T-helper 1 cell treated with Interleukin-12 subunit alpha and Interleukin-12 subunit beta and Interleukin-4 antibody, amounts not matched to agents 30 μg/mL and 1 μg/mL, for 36 hours (primary cell): ENCODE results near the gene CERCAM.
A peak's percentile ranks its signal among the peaks of the same experiment; 100 is the strongest.
"Not testable (repeated sequence)": the region's sequence is repeated elsewhere in the genome, so short reads cannot be mapped to it uniquely, and the experiment has no call there.

Experiments
- H3K27ac Mint-ChIP-seq: one replicate; pipeline ENCODE4 v1.8.0; 2021; ENCODE audit warnings: mild to moderate bottlenecking, mixed read lengths
- H3K27me3 Mint-ChIP-seq: one replicate; pipeline ENCODE4 v1.8.0; 2021; ENCODE audit warnings: low read depth, mixed read lengths
- H3K36me3 Mint-ChIP-seq: one replicate; pipeline ENCODE4 v1.8.0; 2021; ENCODE audit warnings: low read depth, mixed read lengths
- H3K4me1 Mint-ChIP-seq: one replicate; pipeline ENCODE4 v1.8.0; 2021; ENCODE audit warnings: low read depth, mixed read lengths
- H3K4me3 Mint-ChIP-seq: one replicate; pipeline ENCODE4 v1.8.0; 2021; ENCODE audit warnings: mild to moderate bottlenecking, moderate library complexity, mixed read lengths
- H3K9me3 Mint-ChIP-seq: one replicate; pipeline ENCODE4 v1.8.0; 2021; ENCODE audit warnings: mixed read lengths

Gene CERCAM

DNA sequence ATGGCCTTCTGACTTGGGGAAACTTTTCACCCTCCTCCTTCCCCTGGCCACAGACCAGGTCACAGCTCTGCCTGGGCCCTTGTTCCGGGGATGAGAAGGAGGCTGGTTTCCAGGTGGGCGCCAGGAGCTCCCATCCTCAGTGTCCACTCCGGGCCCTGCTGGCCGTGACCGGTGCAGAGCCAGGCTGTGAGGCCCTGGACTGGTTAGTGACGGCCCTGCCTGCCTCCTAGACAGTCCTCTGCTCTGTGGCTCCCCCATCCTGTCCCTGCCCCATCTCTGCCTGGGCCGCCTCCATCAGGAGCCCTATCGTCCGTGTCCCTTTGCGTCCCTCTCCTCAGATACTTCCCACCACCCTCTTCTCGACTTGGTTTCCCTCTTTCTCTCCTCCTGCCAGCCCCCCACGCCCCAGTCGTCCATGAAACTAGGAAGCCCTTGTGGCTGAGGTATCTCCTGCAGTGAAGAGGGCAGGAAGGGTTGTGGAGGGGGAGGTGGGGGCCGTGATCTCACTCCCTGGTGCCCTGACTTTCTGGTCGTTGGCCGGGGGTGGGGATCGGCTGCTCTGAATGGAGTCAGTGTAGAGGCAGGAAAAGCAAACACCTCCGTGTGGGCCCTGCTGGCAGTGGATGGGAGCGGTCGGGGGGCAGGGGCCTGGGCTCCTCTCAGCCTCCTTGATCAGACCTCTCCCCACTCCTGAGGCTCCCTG, 15.4 kb upstream of the CERCAM start:
- Mint-ChIP-seq H3K36me3 (no peaks in the 10 kb centered on the region), H3K4me1 (no peaks in the 10 kb centered on the region), H3K27me3 (peaks cover 16% of the 10 kb centered on the region), H3K9me3 (no peaks in the 10 kb centered on the region), H3K27ac (no peak overlapping the region), H3K4me3 (no peak overlapping the region)

DNA sequence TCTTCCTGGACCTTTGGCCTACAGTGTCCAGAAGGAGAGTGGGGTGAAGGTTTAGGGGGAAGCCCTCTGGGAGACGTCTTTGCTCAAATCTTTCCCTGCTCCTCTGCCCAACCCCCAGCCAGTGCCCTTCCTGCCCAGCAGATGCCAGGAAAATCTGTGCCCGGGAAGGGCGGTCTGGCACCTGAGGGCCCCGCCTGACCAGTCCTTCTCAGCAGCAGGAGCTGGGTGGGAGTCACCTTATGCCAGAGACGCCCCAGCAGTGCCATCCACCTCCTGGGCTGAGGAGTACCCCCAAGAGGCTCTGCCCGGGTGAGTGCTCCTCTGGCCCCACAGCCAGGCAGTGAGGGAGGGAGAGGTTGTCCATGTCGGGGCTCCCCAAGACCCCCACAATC, 14.9 kb upstream of the CERCAM start:
- Mint-ChIP-seq H3K9me3 (no peaks in the 10 kb centered on the region), H3K4me3 (no peak overlapping the region), H3K27ac (no peak overlapping the region), H3K4me1 (no peaks in the 10 kb centered on the region), H3K36me3 (no peaks in the 10 kb centered on the region), H3K27me3 (peaks cover 22% of the 10 kb centered on the region)

DNA sequence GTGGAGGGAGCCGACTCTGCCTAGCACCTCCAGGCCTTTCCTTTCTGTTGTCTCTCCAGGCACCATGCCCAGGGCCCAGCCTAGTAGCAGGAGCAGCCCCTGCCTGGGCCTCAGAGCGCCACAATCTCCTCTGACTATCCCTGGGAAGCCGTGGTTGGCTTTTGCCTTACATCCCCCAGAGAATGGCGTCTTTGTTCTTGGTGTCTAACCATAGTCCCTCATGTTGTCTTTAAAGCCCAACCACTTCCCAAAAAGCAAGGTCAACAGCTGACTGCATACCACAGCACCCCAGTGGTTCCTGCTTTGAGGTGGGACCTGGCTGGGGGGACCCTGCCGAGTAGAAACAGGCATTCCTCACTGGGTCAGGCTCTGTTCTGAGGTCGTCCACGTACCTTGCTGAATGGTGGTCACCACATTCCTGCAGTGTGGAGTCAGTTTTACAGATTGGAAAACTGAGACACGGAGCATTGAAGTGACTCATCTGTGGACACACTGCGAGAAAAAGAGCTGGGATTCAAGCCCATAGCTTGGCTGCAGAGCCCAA, 13.7 kb upstream of the CERCAM start:
- H3K36me3 Mint-ChIP-seq = no peaks in the 10 kb centered on the region
- no peak overlapping the region for H3K4me3 Mint-ChIP-seq
- peaks cover 28% of the 10 kb centered on the region for H3K27me3 Mint-ChIP-seq
- no peaks in the 10 kb centered on the region for H3K4me1 Mint-ChIP-seq
- H3K9me3 Mint-ChIP-seq = no peaks in the 10 kb centered on the region
- no peak overlapping the region for H3K27ac Mint-ChIP-seq

DNA sequence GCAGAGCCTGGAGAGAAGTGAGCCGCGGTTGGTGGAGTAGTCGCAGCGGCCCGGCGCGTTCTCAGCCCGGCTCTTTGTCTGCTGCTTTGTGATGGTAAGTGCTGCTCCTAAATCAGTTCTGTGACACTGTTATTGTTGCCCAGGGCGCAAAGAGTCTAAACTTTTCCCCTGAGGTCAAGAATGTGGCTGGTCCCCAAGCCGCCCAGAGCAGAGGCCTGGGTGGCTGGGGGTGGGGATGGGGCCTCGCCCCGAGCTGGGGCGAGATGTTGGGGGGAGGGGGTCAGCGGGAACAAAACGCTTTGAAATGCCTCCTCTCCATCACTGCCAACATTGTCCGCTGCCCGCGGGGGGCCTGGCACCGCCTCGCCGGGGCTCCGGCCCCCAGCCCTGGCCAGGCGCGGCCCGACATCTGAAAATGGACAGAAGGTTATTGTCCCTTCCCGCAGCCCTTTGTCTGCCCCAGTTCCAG, 11.7 kb upstream of the CERCAM start:
- Mint-ChIP-seq H3K4me1 (no peaks in the 10 kb centered on the region), H3K9me3 (no peaks in the 10 kb centered on the region), H3K4me3 (no peak overlapping the region), H3K36me3 (no peaks in the 10 kb centered on the region), H3K27me3 (peaks cover 32% of the 10 kb centered on the region), H3K27ac (no peak overlapping the region)

DNA sequence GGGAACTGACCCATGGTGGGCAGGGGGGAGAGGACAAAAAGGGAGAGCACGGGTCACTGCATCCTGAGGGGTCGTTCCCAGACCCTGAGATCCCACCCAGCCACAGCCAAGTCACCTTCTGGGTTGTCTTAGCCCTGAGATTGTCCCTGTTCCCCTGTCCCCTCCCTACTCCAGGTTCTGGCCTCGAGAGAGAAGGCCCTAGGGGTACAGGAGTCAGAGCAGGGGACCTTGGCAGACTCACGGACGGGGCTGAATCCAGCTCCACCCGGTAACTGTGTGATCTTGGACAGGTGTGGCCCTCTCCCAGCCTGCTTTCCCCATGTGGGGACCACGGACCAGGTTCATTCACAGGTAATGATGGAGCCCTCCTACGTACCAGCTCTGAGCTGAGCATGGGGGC, 11.2 kb upstream of the CERCAM start:
- peaks cover 36% of the 10 kb centered on the region for H3K27me3 Mint-ChIP-seq

DNA sequence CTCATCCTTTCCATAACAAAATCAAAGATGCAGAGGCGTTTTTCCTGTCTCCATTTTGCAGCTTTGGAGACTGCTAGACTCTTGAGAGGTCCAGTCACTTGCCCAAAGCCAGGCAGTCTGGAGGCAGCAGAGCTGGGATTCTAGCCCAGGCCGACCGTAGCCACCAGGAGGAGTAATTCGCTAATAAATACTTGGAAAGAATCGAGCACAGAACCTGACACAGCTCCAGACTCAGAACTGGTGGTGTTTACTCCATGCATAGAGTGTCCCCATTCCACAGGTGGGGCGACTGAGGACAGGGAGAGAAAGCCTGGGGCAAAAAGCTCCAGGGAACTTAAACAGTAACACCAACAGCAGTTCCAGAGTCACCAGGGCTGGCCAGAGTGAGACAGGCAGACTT, 10.7 kb upstream of the CERCAM start:
- H3K4me3 Mint-ChIP-seq = no peak overlapping the region
- no peaks in the 10 kb centered on the region for H3K4me1 Mint-ChIP-seq
- H3K36me3 Mint-ChIP-seq = no peaks in the 10 kb centered on the region
- no peak overlapping the region for H3K27ac Mint-ChIP-seq
- H3K27me3 Mint-ChIP-seq = peaks cover 41% of the 10 kb centered on the region
- no peaks in the 10 kb centered on the region for H3K9me3 Mint-ChIP-seq

More for the DNA sequence above, 11.2 kb upstream of the CERCAM start:
- Mint-ChIP-seq H3K4me1 (no peaks in the 10 kb centered on the region), H3K9me3 (no peaks in the 10 kb centered on the region), H3K36me3 (no peaks in the 10 kb centered on the region), H3K4me3 (no peak overlapping the region), H3K27ac (no peak overlapping the region)

DNA sequence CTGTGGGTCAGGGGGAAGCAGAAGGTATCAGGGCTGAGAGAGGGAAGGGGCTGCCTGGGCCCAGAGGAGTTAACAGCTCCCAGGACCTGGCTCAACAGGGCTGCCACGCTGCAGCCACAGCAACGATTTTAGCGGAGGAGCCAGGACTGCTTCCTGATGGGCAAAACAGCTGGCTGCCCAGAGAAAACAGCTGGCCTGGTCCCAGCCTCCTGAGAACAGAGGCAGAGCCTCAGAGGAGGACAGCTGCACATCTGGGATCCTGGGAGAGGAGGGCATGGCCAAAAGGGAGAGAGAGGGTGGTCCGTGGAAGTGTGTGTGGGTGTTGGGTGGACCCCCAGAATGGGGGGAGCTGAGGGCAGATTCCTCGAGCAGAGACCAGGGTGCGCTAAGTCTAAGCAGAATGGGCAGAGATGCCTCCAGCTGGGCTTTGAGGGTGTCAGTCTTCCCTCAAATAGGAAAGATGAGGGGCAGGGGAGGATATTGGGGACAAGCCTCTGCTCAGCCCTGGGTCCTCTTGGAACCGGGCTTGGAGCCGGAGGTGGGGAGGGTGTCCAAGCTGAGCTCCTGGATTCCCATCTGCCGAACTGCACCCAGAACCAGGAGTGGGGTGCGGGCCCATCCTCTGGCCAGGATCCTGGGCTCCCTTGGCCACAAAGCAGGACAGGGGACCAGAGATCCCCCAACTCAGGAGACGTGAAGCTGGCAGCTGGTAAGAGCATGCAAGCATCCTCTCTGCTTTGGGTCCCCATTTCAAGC, 9.1 kb upstream of the CERCAM start:
- Mint-ChIP-seq H3K4me3 (no peak overlapping the region), H3K9me3 (no peaks in the 10 kb centered on the region), H3K36me3 (no peaks in the 10 kb centered on the region), H3K4me1 (peaks cover 1% of the 10 kb centered on the region), H3K27ac (no peak overlapping the region), H3K27me3 (peaks cover 55% of the 10 kb centered on the region)

DNA sequence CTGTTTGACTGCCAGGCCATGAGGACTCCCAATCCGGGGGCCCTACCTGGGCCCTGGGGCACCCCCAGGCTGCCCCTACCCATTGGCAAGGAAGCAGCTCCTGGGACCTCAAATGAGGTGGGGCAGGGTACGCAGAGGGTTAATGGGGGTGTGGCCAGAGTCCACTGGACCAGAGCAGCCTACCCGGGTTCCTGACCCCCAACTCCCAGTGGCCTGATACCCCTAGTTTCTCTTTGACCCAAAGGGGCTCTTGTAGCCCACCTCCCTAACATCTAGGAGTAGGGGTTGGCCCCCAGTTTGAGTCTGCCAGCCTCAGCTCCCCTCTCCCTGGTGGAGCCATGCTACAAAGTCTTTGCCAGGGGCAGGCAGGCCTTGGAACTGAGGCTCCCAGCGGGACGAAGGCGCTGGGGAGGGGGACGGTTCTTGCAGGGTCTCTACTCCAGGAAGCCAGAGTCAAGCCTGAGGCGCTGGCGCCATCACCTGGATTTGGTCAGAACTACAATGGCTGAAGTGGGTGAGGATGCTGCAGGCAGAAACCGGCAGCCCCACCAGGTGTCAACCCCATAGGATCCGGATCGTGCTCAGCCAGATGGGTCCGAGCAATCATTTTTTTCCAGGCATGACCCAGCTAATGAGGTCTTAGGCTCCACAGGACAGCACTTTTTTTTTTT, 8.4 kb upstream of the CERCAM start:
- peaks cover 3% of the 10 kb centered on the region for H3K4me1 Mint-ChIP-seq
- peaks cover 61% of the 10 kb centered on the region for H3K27me3 Mint-ChIP-seq
- H3K4me3 Mint-ChIP-seq = no peak overlapping the region
- no peak overlapping the region for H3K27ac Mint-ChIP-seq
- no peaks in the 10 kb centered on the region for H3K36me3 Mint-ChIP-seq
- no peaks in the 10 kb centered on the region for H3K9me3 Mint-ChIP-seq

DNA sequence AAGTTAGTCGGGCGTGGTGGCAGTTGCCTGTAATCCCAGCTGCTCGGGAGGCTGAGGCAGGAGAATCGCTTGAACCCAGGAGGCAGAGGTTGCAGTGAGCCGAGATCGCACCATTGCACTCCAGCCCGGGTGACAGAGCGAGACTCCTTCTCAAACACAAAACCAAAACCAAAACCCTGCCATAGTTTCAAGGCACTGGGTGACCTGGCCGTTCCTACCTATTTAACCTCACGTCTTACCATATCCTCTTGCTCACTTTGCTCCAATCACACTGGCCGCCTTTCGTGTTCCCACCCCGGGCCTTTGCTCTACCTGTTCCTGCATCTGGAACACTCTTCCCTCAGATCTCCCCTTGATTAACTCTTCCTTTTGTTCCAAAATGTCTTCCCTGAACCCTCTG, 6.9 kb upstream of the CERCAM start:
- H3K27me3 Mint-ChIP-seq = peaks cover 58% of the 10 kb centered on the region
- not testable (repeated sequence) for H3K4me3 Mint-ChIP-seq, H3K27ac Mint-ChIP-seq, H3K9me3 Mint-ChIP-seq, H3K36me3 Mint-ChIP-seq, H3K4me1 Mint-ChIP-seq

DNA sequence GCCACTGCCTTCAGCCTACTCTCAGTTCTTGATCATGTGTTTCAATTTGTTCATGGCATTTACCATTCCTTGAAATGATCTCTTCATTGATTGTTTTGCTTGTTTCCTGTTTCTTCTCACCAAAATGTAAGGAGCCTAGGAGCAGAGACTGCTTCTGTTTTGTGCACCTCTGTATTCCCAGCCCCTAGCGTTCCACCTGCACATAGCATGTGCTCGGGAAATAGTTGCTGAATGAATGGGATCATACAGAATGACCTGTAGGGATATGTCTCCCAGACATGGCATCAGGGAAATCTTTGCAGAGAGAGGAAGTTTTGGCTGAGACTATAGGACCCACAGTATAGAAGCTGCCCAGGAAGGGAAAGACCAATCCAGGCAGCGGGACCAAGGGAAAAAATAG, 6.2 kb upstream of the CERCAM start:
- Mint-ChIP-seq H3K4me3 (no peak overlapping the region), H3K4me1 (peaks cover 3% of the 10 kb centered on the region), H3K27ac (no peak overlapping the region), H3K36me3 (no peaks in the 10 kb centered on the region), H3K27me3 (peaks cover 64% of the 10 kb centered on the region), H3K9me3 (no peaks in the 10 kb centered on the region)

DNA sequence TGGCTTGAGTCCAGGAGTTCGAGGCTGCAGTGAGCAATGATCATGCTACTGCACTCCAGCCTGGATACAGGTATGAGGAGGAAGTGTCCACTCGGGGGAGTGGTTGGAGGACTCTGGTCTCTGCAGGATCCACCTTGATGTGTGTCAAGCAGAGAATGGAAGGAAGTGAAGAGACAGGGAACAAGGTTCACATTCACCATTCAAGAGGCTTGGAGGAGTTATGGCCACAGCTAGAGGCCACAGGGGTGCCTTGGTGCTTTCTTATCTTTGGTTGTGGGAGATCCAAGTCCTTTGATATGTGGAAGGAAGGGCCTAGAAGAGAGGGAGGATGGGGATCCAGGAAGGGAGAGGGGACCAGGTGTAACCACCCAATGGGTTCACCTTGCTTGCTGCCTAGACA, 5.4 kb upstream of the CERCAM start:
- peaks cover 61% of the 10 kb centered on the region for H3K27me3 Mint-ChIP-seq
- H3K27ac Mint-ChIP-seq = no peak overlapping the region
- H3K9me3 Mint-ChIP-seq = no peaks in the 10 kb centered on the region
- H3K4me3 Mint-ChIP-seq = no peak overlapping the region
- H3K36me3 Mint-ChIP-seq = no peaks in the 10 kb centered on the region
- H3K4me1 Mint-ChIP-seq = peaks cover 8% of the 10 kb centered on the region

DNA sequence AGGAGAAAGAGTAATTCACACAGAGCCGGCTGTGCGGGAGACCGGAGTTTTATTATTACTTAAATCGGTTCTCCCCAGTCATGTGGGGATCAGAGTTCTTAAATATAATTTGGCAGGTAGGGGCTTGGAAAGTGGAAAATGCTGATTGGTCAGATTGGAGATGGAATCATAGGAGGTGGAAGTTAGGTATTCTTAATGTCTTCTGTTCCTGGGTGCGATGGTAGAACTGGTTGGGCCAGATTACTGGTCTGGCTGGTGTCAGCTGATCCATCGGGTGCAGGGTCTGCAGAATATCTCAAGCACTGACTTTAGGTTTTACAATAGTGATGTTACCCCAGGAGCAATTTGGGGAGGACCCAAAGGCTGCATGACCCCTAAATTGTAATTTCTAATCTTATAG, 4.6 kb upstream of the CERCAM start:
- Mint-ChIP-seq H3K27ac (no peak overlapping the region), H3K4me1 (peaks cover 8% of the 10 kb centered on the region), H3K4me3 (no peak overlapping the region), H3K36me3 (no peaks in the 10 kb centered on the region), H3K27me3 (peaks cover 54% of the 10 kb centered on the region), H3K9me3 (no peaks in the 10 kb centered on the region)

DNA sequence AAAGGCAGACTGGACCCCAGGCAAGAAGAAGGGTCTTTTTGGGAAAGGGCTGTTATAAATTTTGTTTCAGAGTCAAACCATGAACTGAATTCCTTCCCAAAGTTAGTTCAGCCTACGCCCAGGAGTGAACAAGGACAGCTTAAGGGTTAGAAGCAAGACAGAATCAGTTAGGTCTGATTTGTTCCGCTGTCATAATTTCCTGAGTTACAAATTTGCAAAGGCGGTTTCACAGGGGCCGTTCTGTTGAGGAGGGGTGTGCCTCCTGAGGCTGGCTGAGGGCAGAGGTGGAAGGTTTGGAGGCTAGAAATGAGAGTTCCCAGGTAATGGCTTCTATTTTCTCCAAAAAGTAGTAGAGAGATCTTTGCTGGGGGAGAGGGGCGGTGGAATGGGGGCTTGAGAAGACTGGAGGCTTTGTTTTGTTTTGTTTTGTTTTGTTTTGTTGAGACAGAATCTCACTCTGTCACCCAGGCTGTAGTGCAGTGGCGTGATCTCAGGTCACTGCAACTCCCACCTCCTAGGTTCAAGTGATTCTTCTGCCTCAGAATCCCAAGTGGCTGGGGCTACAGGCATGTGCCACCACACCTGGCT, 4.1 kb upstream of the CERCAM start:
- no peak overlapping the region for H3K27ac Mint-ChIP-seq
- H3K4me3 Mint-ChIP-seq = no peak overlapping the region
- H3K36me3 Mint-ChIP-seq = no peaks in the 10 kb centered on the region
- H3K9me3 Mint-ChIP-seq = no peaks in the 10 kb centered on the region
- H3K27me3 Mint-ChIP-seq = peaks cover 50% of the 10 kb centered on the region
- H3K4me1 Mint-ChIP-seq = peaks cover 8% of the 10 kb centered on the region

DNA sequence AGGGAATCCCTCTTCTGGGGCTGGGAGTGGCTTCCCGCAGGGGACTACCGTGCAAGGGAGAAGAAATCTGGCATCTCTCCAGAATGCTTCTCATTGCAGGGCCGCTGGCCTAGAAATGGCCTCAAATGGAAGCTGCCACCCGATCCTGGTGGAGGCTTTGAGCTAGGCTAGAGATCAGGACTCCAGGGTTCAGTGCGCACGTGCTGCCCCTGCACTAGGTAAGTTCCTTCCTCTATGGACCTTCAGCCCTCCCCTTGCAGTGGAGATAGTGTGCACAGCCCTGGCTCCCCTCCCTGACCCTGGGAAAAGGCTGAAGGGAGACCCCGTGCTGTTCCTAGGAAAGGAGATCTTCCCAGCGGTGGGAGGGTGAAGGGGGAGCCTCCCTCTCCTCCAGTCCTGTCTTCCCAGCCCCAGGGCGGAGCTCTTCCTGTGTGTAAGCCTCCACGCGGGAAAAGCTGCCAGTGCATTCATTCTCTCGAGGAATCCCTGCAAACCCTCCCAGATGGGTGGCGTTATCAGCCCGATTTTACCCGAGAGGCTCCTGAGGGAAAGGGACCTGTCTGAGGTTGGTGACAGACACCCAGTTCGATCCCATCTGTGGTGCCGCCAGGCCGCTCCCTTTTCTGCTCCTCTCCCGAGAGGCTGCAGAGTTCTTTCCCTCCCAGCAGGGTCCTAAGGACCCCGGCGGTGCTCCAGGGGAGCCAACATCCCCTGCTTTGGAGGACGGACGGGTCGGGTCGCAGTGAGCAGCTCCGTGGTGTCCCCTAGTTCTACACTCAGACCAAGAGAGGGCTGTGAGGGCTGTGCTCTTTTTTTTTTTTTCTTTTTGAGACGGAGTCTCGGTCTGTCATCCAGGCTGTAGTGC, 1.4 kb upstream of the CERCAM start:
- no peaks in the 10 kb centered on the region for H3K36me3 Mint-ChIP-seq
- peaks cover 55% of the 10 kb centered on the region for H3K27me3 Mint-ChIP-seq
- H3K4me3 Mint-ChIP-seq = peak overlapping the region; percentile 72
- no peaks in the 10 kb centered on the region for H3K9me3 Mint-ChIP-seq
- no peak overlapping the region for H3K27ac Mint-ChIP-seq
- peaks cover 10% of the 10 kb centered on the region for H3K4me1 Mint-ChIP-seq
